ENCODE results near the gene MIS18A.
"Not testable (repeated sequence)": the region's sequence is repeated elsewhere in the genome, so short reads cannot be mapped to it uniquely, and the experiment has no call there.

Gene MIS18A

DNA sequence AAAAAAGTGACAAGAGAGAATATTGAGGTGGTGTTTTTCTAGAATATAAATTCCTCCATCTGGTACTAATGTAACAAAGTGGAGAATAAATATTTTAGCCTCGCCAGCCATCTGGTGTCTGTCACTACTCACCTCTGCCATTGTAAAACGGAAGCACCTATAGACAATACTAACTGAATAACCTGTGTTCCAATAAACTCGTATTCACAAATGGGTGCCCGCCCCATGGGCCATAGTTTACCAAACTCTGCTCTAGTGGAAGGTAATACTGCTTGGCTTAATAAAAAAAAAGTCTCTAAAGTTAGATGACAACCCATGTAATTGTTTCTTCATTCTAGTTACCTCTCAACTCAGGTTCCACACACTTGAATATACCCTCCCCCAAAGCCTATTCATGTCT, 8.1 kb downstream of the MIS18A start:
- DNase-seq (ENCODE audit: insufficient read length) = no peak

DNA sequence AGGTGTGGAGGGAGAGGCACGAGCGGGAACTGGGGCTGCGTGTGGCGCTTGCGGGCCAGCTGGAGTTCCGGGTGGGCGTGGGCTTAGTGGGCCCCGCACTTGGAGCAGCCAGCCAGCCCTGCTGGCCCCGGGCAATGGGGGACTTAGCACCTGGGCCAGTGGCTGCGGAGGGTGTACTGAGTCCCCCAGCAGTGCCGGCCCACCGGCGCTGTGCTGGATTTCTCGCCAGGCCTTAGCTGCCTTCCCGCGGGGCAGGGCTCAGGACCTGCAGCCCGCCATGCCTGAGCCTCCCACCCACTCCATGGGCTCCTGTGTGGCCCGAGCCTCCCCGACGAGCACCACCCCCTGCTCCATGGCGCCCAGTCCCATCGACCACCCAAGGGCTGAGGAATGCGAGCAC, 13.5 kb downstream of the MIS18A start:
- not testable (repeated sequence) for FAIRE-seq; DNase-seq (ENCODE audit: insufficient read length)

More for the DNA sequence above, 8.1 kb downstream of the MIS18A start:
- no peak for FAIRE-seq
- TF ChIP-seq POLR2AphosphoS5 (IDR thresholded peaks at IDR 0.05; ENCODE audit: low read depth, low read length) (no peak), TAF1 (IDR thresholded peaks at IDR 0.05; ENCODE audit: borderline replicate concordance, low read depth, low read length) (no peak), POLR2A (IDR thresholded peaks at IDR 0.05; ENCODE audit: low read depth, low read length) (no peak)

DNA sequence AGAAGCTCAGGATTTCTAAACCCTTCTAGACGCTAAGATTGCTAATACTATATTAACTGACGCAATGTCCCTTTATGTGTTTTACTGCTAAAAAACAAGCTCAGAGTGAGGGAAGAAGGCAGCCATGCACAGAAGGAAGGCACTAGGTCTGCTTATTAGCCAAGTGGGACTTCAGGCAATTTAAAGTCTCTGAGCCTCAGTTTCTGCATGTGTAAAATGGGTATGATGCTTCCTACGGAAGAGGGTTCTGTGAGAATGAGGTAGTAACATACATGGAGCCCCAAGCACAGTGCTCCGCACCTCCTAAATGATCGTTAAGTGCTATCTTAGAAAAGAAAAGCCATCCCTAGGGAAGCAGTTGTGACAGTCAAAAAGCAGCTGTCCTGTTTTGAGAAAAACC, 16.9 kb downstream of the MIS18A start:
- DNase-seq (ENCODE audit: insufficient read length) (no peak), FAIRE-seq (no peak)
- TF ChIP-seq POLR2AphosphoS5 (IDR thresholded peaks at IDR 0.05; ENCODE audit: low read depth, low read length) (no peak), POLR2A (IDR thresholded peaks at IDR 0.05; ENCODE audit: low read depth, low read length) (no peak), TAF1 (IDR thresholded peaks at IDR 0.05; ENCODE audit: borderline replicate concordance, low read depth, low read length) (no peak)

DNA sequence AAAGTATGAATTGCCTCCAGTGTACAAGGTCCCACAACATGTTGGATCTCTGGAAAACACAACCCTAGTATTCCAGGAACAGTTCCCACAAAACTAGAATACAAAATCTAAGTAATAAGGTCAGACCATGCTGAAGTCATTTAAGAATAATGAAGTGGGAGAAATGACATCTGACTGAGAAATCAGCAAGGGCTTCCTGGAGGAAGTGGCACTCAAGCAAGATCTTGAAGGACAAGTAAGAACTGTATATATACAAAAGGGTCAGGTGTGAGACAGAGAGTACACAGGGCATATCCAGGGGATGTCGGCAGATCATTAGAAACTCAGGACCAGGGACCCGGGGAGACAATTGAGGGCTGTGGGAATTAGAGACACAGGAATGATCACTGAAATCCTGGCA, 18.7 kb downstream of the MIS18A start:
- TF ChIP-seq POLR2A (IDR thresholded peaks at IDR 0.05; ENCODE audit: low read depth, low read length) (no peak), POLR2AphosphoS5 (IDR thresholded peaks at IDR 0.05; ENCODE audit: low read depth, low read length) (no peak), TAF1 (IDR thresholded peaks at IDR 0.05; ENCODE audit: borderline replicate concordance, low read depth, low read length) (no peak)
- DNase-seq (ENCODE audit: insufficient read length) (no peak), FAIRE-seq (no peak)

- not testable (repeated sequence) for FAIRE-seq; DNase-seq (ENCODE audit: insufficient read length)
Observed at GRCh38 chr21:32258786-32259048, 20.1 kb downstream of the MIS18A start.

DNA sequence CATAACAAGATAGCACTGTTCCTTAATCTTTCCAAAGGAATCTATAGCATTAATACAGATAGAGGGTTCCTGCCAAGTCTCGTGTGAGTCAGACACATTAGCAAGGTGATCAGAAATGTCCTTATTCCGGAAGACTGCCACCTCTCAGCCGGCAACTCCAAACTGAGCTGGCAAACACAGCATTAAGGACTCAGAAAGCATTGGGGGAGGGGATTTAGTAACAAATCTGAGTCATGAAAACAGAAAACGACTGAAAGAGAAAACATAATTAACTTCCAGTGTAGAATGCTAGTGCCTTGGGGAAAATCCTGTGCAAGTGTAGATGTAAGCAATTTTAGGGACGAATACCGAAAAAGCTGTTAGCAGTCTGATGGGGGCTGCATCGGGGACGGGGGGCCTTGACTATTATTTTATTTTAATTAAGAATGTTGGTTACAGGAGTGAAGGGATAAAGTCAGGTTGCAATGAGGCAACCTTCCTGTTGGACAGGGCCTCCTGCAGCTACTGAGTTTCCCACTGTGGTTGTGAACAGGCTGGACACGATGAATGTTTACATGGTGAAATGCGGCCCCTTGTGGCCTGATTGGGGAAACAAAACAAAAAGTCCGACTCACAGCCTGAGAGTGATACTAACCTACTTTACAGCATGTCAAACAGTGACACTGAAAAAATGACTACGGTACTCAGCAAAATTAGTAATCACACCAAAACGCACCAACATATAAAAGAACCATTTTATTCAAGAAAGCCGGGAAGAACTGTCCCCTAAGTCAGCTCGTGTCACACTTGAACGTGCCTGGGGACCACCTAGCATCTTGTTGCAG, 20.7 kb downstream of the MIS18A start:
- FAIRE-seq (peak; percentile 51), DNase-seq (ENCODE audit: insufficient read length) (peak; percentile 30)
- TF ChIP-seq POLR2A (IDR thresholded peaks at IDR 0.05; ENCODE audit: low read depth, low read length) = no peak
- no peak for TF ChIP-seq TAF1 (IDR thresholded peaks at IDR 0.05; ENCODE audit: borderline replicate concordance, low read depth, low read length)
- no peak for TF ChIP-seq POLR2AphosphoS5 (IDR thresholded peaks at IDR 0.05; ENCODE audit: low read depth, low read length)

DNA sequence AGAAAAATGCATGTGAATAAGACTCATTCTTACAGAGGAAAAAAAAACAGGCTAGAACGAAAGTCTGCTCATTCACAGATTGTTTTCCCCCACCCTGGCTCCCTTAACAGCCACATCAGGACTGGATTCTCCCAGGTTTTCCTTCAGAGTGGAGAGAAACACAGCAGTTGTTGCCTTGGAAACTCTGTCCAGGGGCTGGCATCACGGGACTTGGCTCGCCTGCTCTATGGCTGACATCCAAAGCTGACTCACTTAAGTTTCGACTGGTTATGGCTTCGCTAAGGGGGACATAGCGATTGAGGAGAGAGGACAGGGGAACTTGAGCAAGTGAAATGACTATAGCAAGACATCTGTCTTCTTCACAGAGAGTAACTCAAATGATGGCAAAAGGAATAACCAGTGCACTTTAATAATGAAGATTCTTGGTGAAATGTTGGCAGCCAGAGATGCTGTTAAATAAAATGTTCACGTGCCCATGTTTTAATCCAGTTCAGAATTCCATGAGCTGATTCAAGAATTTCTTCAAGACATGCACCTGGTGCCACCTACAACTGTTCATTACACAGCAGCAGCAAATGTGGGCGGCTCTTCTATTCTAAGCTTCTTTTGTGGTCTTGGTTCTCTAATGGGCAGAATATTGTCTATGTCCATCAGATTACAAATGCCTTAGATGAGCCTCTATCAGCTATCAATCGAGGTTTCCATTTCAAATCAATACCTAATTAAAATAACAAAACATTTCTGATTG, 21.8 kb downstream of the MIS18A start:
- FAIRE-seq = no peak
- TF ChIP-seq POLR2A (IDR thresholded peaks at IDR 0.05; ENCODE audit: low read depth, low read length) = no peak
- TF ChIP-seq POLR2AphosphoS5 (IDR thresholded peaks at IDR 0.05; ENCODE audit: low read depth, low read length) = no peak
- TF ChIP-seq TAF1 (IDR thresholded peaks at IDR 0.05; ENCODE audit: borderline replicate concordance, low read depth, low read length) = no peak
- no peak for DNase-seq (ENCODE audit: insufficient read length)

DNA sequence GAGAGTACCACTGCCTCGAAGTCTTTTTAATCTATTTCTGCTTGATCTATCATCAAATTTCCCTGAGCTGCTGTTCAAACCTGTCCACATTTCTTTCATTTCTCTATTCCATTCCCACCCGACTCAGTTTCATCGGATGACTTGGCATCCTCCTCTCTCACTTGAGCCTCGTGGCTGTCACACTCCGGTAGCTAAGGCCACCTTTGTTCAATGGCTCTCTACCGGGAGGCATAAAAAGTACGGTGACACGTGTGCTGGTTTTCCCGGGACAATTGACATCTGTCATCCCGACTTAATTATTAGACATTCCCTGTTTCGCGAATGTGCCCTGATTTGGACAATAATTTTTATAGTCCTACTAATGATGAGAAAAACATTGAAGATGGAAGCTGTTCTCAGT, 22.6 kb downstream of the MIS18A start:
- no peak for DNase-seq (ENCODE audit: insufficient read length)
- FAIRE-seq = no peak
- TF ChIP-seq POLR2A (IDR thresholded peaks at IDR 0.05; ENCODE audit: low read depth, low read length) = no peak
- no peak for TF ChIP-seq TAF1 (IDR thresholded peaks at IDR 0.05; ENCODE audit: borderline replicate concordance, low read depth, low read length)
- TF ChIP-seq POLR2AphosphoS5 (IDR thresholded peaks at IDR 0.05; ENCODE audit: low read depth, low read length) = no peak

DNA sequence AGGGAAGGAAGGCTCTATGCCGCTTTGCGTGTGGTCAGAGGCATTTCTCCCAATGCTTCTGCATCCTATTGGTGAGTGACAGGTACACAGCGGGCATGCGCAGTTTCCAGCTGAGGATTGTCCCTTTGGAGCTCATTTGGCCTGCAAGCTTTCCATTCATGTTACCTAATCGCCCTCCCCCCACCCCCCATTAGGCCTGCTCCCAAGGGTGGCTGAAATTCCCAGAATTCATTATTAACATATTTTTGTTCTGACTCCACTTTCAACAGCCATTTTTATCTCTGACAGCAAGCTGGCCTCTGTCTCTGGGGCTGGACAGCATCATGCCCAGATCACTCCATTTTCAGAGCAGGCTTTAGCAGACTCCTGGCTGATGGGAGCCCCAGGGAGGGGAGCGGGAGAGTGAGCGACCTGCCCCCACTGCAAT, 25.6 kb downstream of the MIS18A start:
- DNase-seq (ENCODE audit: insufficient read length) (no peak), FAIRE-seq (no peak)
- TF ChIP-seq POLR2AphosphoS5 (IDR thresholded peaks at IDR 0.05; ENCODE audit: low read depth, low read length) = no peak
- TF ChIP-seq POLR2A (IDR thresholded peaks at IDR 0.05; ENCODE audit: low read depth, low read length) = no peak
- no peak for TF ChIP-seq TAF1 (IDR thresholded peaks at IDR 0.05; ENCODE audit: borderline replicate concordance, low read depth, low read length)

DNA sequence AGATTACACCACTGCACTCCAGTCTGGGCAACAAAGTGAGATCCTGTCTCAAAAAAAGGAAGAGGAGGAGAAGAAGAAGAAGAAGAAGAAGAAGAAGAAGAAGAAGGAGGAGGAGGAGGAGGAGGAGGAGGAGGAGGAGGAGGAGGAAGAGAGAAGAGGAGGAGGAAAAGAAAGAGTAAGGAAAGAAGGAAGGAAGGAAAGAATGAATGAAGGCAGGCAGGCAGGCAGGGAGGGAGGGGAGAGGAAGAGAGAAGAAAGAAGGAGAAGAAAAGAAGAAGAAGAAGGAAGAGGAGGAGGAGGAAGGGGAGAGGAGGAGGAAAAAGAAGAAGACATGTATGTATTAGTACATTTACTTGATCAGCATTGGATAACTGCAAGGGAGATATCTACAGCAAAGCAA, 26.7 kb downstream of the MIS18A start:
- DNase-seq (ENCODE audit: insufficient read length) (no peak), FAIRE-seq (no peak)
- TF ChIP-seq POLR2A (IDR thresholded peaks at IDR 0.05; ENCODE audit: low read depth, low read length) (no peak), POLR2AphosphoS5 (IDR thresholded peaks at IDR 0.05; ENCODE audit: low read depth, low read length) (no peak), TAF1 (IDR thresholded peaks at IDR 0.05; ENCODE audit: borderline replicate concordance, low read depth, low read length) (no peak)

DNA sequence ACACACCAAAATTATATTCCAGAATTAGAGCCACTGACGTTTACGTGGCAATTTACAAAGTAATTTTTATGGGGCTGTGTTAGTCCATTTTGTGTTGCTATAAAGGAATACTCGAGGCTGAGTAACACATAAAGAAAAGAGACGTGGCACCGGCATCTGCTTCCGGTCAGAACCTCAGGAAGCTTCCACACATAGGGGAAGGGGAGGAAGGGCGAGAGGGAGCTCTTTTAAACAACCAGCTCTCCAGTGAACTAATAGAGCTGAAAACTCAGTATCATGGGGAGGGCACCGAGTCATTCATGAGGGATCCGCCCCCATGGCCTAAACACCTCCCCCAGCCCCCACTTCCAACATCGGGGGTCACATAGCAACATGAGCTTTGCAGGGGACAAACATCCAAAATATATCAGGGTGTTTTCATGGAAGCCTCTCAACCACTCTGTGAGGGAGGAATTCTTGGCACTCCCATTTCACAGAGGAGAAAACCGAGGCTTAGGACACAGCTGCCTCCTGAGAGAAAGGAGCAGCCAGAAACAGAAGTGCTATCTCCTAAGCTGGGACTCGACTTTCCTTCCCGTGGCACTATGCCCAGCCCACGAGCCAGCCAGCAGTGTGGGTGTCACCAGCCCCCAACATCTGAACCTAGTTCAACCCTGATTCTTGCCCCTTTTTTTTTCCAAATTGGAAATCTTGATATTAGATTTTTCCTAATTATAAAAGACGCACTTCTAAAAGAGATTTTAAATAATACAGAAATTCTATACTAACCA, 29.2 kb downstream of the MIS18A start:
- DNase-seq (ENCODE audit: insufficient read length) (no peak), FAIRE-seq (no peak)
- TF ChIP-seq POLR2A (IDR thresholded peaks at IDR 0.05; ENCODE audit: low read depth, low read length) (no peak), TAF1 (IDR thresholded peaks at IDR 0.05; ENCODE audit: borderline replicate concordance, low read depth, low read length) (no peak), POLR2AphosphoS5 (IDR thresholded peaks at IDR 0.05; ENCODE audit: low read depth, low read length) (no peak)
